ENCODE results near the gene MICAL2. TPM values are rescaled to one million over a fixed set of nuclear protein-coding genes. Genes with fewer than 3 reads are reported as not detected.
A peak's percentile ranks its signal among the peaks of the same experiment; 100 is the strongest.

MICAL2 gene
- total RNA-seq, 1 experiment from 2014 or later = 37.4 TPM

DNA sequence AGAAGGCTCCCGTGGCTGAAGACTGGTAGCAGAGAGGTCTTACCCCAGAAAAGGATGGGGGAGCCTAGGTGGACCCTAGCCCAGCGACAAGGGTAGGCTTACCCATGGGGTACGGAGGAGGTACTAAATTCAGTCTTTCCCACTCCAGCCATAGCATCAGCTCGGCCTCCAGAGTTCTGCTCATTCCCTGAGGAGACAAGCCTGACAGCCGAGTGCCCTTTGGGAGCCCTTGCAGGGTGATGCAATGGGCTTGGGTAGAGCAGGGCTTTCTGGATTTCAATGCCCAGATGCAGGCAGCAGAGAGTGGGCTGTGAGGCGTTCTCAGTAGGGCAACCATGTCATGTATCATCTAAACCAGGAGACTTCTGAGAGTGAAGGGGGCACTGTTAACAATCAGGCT, 124.7 kb downstream of the MICAL2 start:
- no peak overlapping the region for H3K9ac ChIP-seq (ENCODE audit: low read length)
- H3K27me3 ChIP-seq (ENCODE audit: insufficient read depth, low read length) = no peaks in the 10 kb centered on the region
- H2AFZ ChIP-seq (ENCODE audit: low read depth, low read length, poor library complexity, severe bottlenecking) = no peak overlapping the region
- ChIA-PET CTCF (interaction anchor here (1.3 to 2.5 kb wide), 7 partner anchors 9 to 188 kb away, joined by 3 to 15 read pairs (median 4); no protein-coding TSS in a partner anchor), RAD21 (ENCODE audit: low non-redundant PET in 1 of 2, low total read pairs in 2 of 2, uncharacterized antibody in 2 of 2, unreplicated experiment in 2 of 2) (interaction anchor here in 1 of 2 experiments (0.8 to 1.1 kb wide), 2 partner anchors 132 to 147 kb away, joined by 3 read pairs; no protein-coding TSS in a partner anchor), POLR2A (interaction anchor here (1.3 kb wide), 1 partner anchor 147 kb away, joined by 4 read pairs; no protein-coding TSS in a partner anchor)
- intact Hi-C loops (cut with micrococcal nuclease) = loop anchor here (10.0 kb wide), 1 partner anchor 150 kb away; no protein-coding TSS in a partner anchor
- H3K4me3 ChIP-seq (replicated peaks in 1 of 2; ENCODE audit: low read depth in 1 of 2, low read length in 2 of 2) = no peak overlapping the region
- TF ChIP-seq, protein P1, sequence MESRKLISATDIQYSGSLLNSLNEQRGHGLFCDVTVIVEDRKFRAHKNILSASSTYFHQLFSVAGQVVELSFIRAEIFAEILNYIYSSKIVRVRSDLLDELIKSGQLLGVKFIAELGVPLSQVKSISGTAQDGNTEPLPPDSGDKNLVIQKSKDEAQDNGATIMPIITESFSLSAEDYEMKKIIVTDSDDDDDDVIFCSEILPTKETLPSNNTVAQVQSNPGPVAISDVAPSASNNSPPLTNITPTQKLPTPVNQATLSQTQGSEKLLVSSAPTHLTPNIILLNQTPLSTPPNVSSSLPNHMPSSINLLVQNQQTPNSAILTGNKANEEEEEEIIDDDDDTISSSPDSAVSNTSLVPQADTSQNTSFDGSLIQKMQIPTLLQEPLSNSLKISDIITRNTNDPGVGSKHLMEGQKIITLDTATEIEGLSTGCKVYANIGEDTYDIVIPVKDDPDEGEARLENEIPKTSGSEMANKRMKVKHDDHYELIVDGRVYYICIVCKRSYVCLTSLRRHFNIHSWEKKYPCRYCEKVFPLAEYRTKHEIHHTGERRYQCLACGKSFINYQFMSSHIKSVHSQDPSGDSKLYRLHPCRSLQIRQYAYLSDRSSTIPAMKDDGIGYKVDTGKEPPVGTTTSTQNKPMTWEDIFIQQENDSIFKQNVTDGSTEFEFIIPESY (IDR thresholded peaks at IDR 0.05; ENCODE audit: extremely low read depth, insufficient replicate concordance, low read length) = no peak
- TF ChIP-seq SP1 (IDR thresholded peaks at IDR 0.05; ENCODE audit: low read depth) (no peak), CEBPB (IDR thresholded peaks at IDR 0.05; ENCODE audit: low read depth) (no peak), EGR1 (IDR thresholded peaks at IDR 0.05; ENCODE audit: low read depth) (no peak), YY1 (IDR thresholded peaks at IDR 0.05; ENCODE audit: extremely low read depth, insufficient replicate concordance, low read depth, low read length) (no peak)
- H3K4me1 ChIP-seq (ENCODE audit: control insufficient read depth in 1 of 2, insufficient read depth in 2 of 2, low read length in 2 of 2) = peaks cover 4 to 23% of the 10 kb centered on the region in 2 experiments; a peak in 3 of 4 replicates
- no peak overlapping the region for H3K4me2 ChIP-seq (ENCODE audit: low read length)
- ATAC-seq (no peak), DNase-seq (ENCODE audit: low read depth, low spot score) (no peak)
- 0 out of 4 replicates have a peak, but pooled peaks cover 0 to under 1% of the 10 kb centered on the region in 2 experiments for H3K36me3 ChIP-seq (ENCODE audit: control insufficient read depth in 1 of 2, insufficient read depth in 2 of 2, low read length in 2 of 2)
- H4K20me1 ChIP-seq (ENCODE audit: insufficient read depth) = no peaks in the 10 kb centered on the region
- no peaks in the 10 kb centered on the region for H3K79me2 ChIP-seq (ENCODE audit: insufficient read depth, low read length)
- H3K27ac ChIP-seq (ENCODE audit: low read depth, low read length) = no peak overlapping the region
- no peaks in the 10 kb centered on the region for H3K9me3 ChIP-seq (ENCODE audit: control insufficient read depth in 1 of 2, insufficient read depth in 1 of 2, low read depth in 1 of 2, low read length in 2 of 2)
- no peaks in the 10 kb centered on the region for H3K9me2 ChIP-seq (ENCODE audit: insufficient read depth)
- no TSS peak for BruUV-seq (replicated peaks)

DNA sequence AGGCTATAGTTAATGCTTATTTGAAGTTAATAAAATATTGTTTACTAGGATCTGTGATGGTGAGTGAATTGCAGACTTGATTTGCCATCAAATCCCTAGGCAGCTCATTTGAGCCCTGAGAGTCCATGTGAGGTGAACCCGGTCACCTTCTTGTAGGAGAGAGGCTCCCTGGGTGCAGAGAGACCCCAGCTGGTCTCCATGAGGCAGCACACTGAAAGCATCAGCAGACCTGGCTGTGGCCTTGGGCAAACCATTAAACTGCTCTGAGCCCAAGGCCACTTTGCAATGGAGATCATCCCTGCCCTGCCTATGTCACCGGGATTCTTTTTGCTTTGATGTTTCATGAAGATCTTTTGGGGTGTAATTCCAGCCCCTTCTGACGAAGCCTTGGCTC, 125.2 kb downstream of the MICAL2 start:
- H3K4me1 ChIP-seq (ENCODE audit: control insufficient read depth in 1 of 2, insufficient read depth in 2 of 2, low read length in 2 of 2) = peaks cover 4 to 23% of the 10 kb centered on the region in 2 experiments; a peak in 3 of 4 replicates
- no peak overlapping the region for H3K27ac ChIP-seq (ENCODE audit: low read depth, low read length)
- no peaks in the 10 kb centered on the region for H3K79me2 ChIP-seq (ENCODE audit: insufficient read depth, low read length)
- intact Hi-C loops (cut with micrococcal nuclease) = loop anchor here (10.0 kb wide), 1 partner anchor 151 kb away; no protein-coding TSS in a partner anchor
- no peak overlapping the region for H3K9ac ChIP-seq (ENCODE audit: low read length)
- no peaks in the 10 kb centered on the region for H3K36me3 ChIP-seq (ENCODE audit: control insufficient read depth in 1 of 2, insufficient read depth in 2 of 2, low read length in 2 of 2)
- ChIA-PET POLR2A (interaction anchor here (1.3 kb wide), 1 partner anchor 147 kb away, joined by 4 read pairs; no protein-coding TSS in a partner anchor), RAD21 (ENCODE audit: low non-redundant PET in 1 of 2, low total read pairs in 2 of 2, uncharacterized antibody in 2 of 2, unreplicated experiment in 2 of 2) (interaction anchor here (0.6 to 1.1 kb wide), 5 partner anchors 53 to 188 kb away, joined by 3 read pairs; no protein-coding TSS in a partner anchor), CTCF (interaction anchor here (0.9 to 2.5 kb wide), 11 partner anchors 10 to 188 kb away, joined by 3 to 15 read pairs (median 4); no protein-coding TSS in a partner anchor)
- no peak overlapping the region for H3K4me2 ChIP-seq (ENCODE audit: low read length)
- TF ChIP-seq EZH2 (IDR thresholded peaks at IDR 0.05) (no peak), ELF1 (IDR thresholded peaks at IDR 0.05; ENCODE audit: borderline replicate concordance, low read depth) (no peak), RAD21 (IDR thresholded peaks at IDR 0.05; ENCODE audit: low read depth) (peak; percentile 75)
- TF ChIP-seq, protein P2, sequence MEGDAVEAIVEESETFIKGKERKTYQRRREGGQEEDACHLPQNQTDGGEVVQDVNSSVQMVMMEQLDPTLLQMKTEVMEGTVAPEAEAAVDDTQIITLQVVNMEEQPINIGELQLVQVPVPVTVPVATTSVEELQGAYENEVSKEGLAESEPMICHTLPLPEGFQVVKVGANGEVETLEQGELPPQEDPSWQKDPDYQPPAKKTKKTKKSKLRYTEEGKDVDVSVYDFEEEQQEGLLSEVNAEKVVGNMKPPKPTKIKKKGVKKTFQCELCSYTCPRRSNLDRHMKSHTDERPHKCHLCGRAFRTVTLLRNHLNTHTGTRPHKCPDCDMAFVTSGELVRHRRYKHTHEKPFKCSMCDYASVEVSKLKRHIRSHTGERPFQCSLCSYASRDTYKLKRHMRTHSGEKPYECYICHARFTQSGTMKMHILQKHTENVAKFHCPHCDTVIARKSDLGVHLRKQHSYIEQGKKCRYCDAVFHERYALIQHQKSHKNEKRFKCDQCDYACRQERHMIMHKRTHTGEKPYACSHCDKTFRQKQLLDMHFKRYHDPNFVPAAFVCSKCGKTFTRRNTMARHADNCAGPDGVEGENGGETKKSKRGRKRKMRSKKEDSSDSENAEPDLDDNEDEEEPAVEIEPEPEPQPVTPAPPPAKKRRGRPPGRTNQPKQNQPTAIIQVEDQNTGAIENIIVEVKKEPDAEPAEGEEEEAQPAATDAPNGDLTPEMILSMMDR (IDR thresholded peaks at IDR 0.05 in 2 of 3, conservative IDR thresholded peaks at IDR 0.05 in 1 of 3; ENCODE audit: borderline replicate concordance in 1 of 3, insufficient read depth in 1 of 3, low read depth in 2 of 3, low read length in 2 of 3) = peak in 2 of 3 experiments; percentile 29 to 50; a peak in 2 of 6 replicates
- BruUV-seq (replicated peaks) = no TSS peak
- no peak overlapping the region for H2AFZ ChIP-seq (ENCODE audit: low read depth, low read length, poor library complexity, severe bottlenecking)
- ATAC-seq (peak; percentile 67), DNase-seq (ENCODE audit: low read depth, low spot score) (no peak)
- no peaks in the 10 kb centered on the region for H3K27me3 ChIP-seq (ENCODE audit: insufficient read depth, low read length)
- no peak overlapping the region for H3K4me3 ChIP-seq (replicated peaks in 1 of 2; ENCODE audit: low read depth in 1 of 2, low read length in 2 of 2)
- H4K20me1 ChIP-seq (ENCODE audit: insufficient read depth) = no peaks in the 10 kb centered on the region
- H3K9me3 ChIP-seq (ENCODE audit: control insufficient read depth in 1 of 2, insufficient read depth in 1 of 2, low read depth in 1 of 2, low read length in 2 of 2) = no peaks in the 10 kb centered on the region
- no peaks in the 10 kb centered on the region for H3K9me2 ChIP-seq (ENCODE audit: insufficient read depth)

Data from HCT116 (cell line).